Breast epithelium (tissue), 3 donors: Measurements from ENCODE around the gene LRRC38.

Source experiments
- CTCF ChIP-seq, 3 donors: fragments of 450-650 bp; IDR thresholded peaks; one replicate each; pipeline ENCODE4 v1.5.1; 2016 to 2017; ENCODE audit warnings: antibody characterized with exemption in 3 of 3, mild to moderate bottlenecking in 3 of 3, moderate library complexity in 3 of 3
- POLR2A ChIP-seq: fragments of 450-650 bp; IDR thresholded peaks from one replicate; pipeline ENCODE4 v1.6.1; 2016; ENCODE audit warnings: antibody characterized with exemption, mild to moderate bottlenecking, moderate library complexity

DNA sequence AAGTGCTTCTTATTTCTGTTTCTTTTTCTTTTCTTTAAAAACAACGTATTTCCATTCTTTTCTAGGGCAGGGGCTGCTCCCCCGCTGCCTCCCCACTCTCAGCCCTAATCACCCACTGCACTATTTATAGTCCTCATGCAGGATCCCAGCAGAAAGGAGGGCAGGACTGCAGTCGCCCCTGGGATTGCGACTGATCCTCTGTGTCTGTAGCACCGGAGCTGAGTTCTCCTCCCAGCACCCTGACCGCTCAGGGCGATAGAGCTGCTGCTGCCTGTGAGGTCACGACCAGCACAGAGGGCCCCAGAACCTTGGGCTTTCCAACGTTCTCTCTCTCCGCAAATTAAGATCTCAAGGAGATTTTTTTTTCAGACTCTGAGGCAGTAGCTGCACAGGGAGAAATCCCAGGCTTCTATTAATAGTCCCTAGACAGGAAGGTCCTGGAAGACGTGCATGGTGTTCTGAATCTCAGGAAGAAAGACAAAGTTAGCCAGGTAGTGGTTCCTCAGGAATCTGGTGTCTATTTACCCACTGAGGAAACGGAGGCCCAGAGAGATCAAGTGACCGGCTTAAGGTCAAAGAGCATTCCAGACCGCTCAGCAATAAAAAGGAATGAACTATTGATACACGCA, 56.8 kb downstream of the LRRC38 start:
- TF ChIP-seq CTCF (IDR thresholded peaks at IDR 0.05), result no peak
- no peak for TF ChIP-seq POLR2A
